B cell (primary cell): Measurements from ENCODE around the gene EFCC1.

ENCODE experiments used
- EZH2 ChIP-seq: IDR thresholded peaks from 2 replicates; pipeline ENCODE4 v1.6.1; 2012; ENCODE audit warnings: borderline replicate concordance, low read depth, mild to moderate bottlenecking, moderate library complexity, low read length; ENCODE audit not compliant: insufficient read depth, poor library complexity, severe bottlenecking
- TF ChIP-seq, protein P1 (sequence below): fragments of 200-600 bp; IDR thresholded peaks from one replicate; pipeline ENCODE4 v1.8.0; 2022; ENCODE audit warnings: antibody characterized with exemption, mild to moderate bottlenecking

DNA sequence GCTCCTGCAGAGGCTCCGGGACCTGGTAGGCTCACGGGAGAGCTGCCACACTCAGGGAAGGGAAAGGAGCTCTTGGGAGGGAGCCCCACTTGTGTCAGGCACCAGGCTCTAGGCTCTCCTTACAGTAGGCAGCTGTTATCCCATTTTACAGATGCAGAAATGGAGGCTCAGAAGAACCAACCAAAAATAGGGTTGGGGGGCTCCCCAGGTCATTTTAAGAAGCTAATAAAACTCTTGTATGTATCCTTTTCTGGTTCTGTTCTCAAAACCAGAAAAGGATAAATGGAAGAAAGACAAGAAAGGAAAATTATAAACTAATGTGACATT is 36.0 kb downstream of the EFCC1 start:
- TF ChIP-seq, protein P1, sequence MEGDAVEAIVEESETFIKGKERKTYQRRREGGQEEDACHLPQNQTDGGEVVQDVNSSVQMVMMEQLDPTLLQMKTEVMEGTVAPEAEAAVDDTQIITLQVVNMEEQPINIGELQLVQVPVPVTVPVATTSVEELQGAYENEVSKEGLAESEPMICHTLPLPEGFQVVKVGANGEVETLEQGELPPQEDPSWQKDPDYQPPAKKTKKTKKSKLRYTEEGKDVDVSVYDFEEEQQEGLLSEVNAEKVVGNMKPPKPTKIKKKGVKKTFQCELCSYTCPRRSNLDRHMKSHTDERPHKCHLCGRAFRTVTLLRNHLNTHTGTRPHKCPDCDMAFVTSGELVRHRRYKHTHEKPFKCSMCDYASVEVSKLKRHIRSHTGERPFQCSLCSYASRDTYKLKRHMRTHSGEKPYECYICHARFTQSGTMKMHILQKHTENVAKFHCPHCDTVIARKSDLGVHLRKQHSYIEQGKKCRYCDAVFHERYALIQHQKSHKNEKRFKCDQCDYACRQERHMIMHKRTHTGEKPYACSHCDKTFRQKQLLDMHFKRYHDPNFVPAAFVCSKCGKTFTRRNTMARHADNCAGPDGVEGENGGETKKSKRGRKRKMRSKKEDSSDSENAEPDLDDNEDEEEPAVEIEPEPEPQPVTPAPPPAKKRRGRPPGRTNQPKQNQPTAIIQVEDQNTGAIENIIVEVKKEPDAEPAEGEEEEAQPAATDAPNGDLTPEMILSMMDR = no peak
- TF ChIP-seq EZH2 = no peak
